Osteocyte (in vitro differentiated cells): ENCODE measurements around the gene ASTN2. TPM values are rescaled to one million over a fixed set of nuclear protein-coding genes. Genes with fewer than 3 reads are reported as not detected.

Source experiments
- DNase-seq: peaks from one replicate; pipeline ENCODE4 v3.0.0; 2021; ENCODE audit warnings: mixed read lengths; ENCODE audit not compliant: unreplicated experiment; ENCODE audit errors: extremely low spot score
- H3K27ac Mint-ChIP-seq: one replicate; pipeline ENCODE4 v1.8.0; 2021; ENCODE audit warnings: mild to moderate bottlenecking, mixed read lengths; ENCODE audit not compliant: unreplicated experiment
- H3K27me3 Mint-ChIP-seq: one replicate; pipeline ENCODE4 v1.8.0; 2021; ENCODE audit warnings: mixed read lengths; ENCODE audit not compliant: unreplicated experiment
- H3K36me3 Mint-ChIP-seq: one replicate; pipeline ENCODE4 v1.8.0; 2021; ENCODE audit warnings: mixed read lengths; ENCODE audit not compliant: unreplicated experiment
- H3K4me1 Mint-ChIP-seq: one replicate; pipeline ENCODE4 v1.8.0; 2021; ENCODE audit warnings: mixed read lengths; ENCODE audit not compliant: unreplicated experiment
- H3K4me3 Mint-ChIP-seq: one replicate; pipeline ENCODE4 v1.8.0; 2021; ENCODE audit warnings: mild to moderate bottlenecking, moderate library complexity, mixed read lengths; ENCODE audit not compliant: unreplicated experiment
- H3K9me3 Mint-ChIP-seq: one replicate; pipeline ENCODE4 v1.8.0; 2021; ENCODE audit warnings: mixed read lengths; ENCODE audit not compliant: unreplicated experiment
- CTCF ChIP-seq: fragments of 200-600 bp; sonication (generic); IDR thresholded peaks from 2 replicates; pipeline ENCODE4 v1.5.0; 2021; ENCODE audit warnings: antibody characterized with exemption, mild to moderate bottlenecking, moderate library complexity
- total RNA-seq: library from RNA; stranded (reverse); gene quantifications from 2 replicates; pipeline ENCODE4 v1.2.1, GENCODE V29; 2021

Gene ASTN2
- total RNA-seq, 1 donor from 2014 or later = 2.3 TPM

DNA sequence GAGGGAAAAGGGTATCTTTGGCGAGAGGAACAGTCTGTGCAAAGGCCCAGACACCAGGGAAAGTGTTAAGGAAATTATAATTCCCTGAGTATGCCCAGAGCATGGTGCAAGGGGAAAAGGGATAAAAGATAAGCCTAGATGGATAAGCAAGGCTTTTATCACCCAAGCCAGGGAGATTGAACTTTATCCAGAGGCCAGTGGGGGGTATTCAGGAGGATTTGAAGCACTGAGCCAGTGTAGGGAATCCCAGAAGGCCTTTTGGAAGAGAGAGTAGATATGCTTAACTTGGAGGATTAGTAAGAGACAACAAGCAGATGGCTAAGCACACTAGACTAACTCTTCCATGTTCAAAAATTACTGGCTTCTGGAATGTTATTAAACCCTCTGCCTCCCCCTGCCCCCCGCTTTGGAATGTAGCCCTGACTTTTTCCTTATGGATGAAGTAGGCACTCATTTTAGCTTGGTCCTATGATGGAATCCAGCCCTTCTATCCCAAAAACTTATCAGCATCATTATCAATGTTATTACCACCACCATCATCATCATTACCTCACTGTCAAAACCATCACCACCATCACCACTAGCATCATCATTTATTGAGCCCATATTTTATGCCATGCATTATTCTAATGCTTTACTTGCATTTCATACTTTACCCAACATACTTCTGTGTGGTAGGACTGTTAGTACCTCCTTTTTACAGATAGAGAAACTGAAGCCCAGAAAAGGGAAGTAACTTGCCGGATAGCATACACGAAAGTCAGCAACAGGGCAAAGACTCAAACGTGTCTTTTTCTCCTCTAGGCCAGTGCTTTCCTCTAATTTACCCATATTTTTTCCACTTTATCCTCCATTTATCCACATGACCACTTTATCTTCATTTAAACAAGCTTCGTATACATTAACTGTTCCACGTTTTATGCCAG, 1024.3 kb downstream of the ASTN2 start:
- H3K27ac Mint-ChIP-seq = no peak overlapping the region

DNA sequence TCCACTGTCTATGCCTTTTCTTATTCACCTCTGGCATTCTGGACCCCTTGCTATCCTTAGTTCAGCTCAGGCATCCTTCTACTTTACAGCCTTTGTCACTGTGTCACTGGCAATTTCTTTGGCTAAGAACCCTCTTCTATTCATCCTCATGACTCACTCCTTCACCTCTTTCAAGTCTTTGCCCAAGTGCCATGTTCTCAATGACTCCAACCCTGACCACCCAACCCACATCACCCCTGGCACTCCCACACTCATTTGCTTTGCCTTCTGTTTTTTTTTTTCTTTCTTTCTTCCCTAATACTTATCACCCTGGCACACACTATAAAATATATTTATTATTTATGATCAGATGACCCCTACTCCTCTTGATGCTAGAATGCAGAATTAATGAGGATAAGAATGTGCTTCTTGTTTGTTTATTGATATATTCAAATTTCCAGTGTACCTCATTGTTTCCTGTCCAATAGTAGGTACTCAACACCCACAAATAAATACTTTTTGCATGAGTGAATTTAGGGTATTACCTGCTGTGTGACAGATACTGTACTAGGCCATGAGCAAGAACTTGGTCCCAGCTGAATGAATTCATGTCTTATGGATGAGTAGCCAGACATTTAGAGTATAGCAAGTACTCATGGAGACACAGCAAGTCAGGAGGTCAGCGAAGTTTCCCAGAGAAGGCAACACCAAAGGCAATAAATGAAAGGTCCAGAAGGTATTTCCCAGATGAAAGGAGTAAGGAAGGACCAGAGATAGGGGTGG, 1025.1 kb downstream of the ASTN2 start:
- TF ChIP-seq CTCF = no peak
- no peaks in the 10 kb centered on the region for H3K27me3 Mint-ChIP-seq
- H3K36me3 Mint-ChIP-seq = peaks cover 83% of the 10 kb centered on the region
- DNase-seq = no peak
- H3K4me1 Mint-ChIP-seq = peaks cover 15% of the 10 kb centered on the region
- H3K9me3 Mint-ChIP-seq = no peaks in the 10 kb centered on the region
- no peak overlapping the region for H3K27ac Mint-ChIP-seq
- no peak overlapping the region for H3K4me3 Mint-ChIP-seq

More for the DNA sequence above, 1024.3 kb downstream of the ASTN2 start:
- no peak for DNase-seq
- Mint-ChIP-seq H3K9me3 (no peaks in the 10 kb centered on the region), H3K36me3 (peaks cover 87% of the 10 kb centered on the region), H3K4me1 (peaks cover 15% of the 10 kb centered on the region), H3K4me3 (no peak overlapping the region), H3K27me3 (no peaks in the 10 kb centered on the region)
- TF ChIP-seq CTCF = no peak

DNA sequence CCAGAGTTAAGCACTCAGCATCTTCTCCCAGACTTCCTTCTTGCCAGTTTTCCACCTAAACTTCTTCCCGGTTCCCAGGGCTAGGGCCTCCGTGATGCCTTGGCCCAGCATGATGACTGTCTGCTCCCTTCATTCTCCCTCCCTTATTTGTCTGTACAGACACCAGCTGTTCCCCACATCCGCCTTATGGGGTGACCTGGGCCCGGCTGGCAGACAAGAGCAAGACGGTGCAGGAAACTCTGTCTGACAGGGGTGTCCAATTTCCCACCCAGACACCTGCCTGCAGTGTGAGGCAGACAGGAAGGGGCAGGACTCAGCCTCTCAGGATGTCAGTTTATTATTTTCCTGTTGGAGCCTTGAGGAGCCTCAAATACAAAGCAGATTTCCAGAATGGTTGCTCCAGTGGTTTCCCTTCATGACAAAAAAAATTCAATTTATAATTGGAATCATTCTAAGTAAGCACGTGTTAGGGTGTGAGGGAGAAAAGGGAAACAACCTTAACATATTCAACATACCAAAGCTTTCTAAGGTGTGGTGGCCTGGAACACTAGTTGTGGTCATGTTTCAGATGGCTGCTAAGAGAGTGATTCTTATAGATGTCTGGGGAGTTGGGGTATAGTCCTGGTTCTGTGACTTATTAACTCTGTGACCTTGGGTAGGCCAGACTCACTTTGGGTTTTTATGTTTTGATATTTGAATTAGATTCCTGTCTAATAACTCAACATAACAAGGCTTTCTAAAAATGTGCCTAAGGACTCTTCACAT, 1026.7 kb downstream of the ASTN2 start:
- no peak for TF ChIP-seq CTCF
- H3K27ac Mint-ChIP-seq = peak overlapping the region; percentile 39
- H3K36me3 Mint-ChIP-seq = peaks cover 78% of the 10 kb centered on the region
- no peak for DNase-seq
- H3K27me3 Mint-ChIP-seq = no peaks in the 10 kb centered on the region
- H3K4me3 Mint-ChIP-seq = no peak overlapping the region
- H3K4me1 Mint-ChIP-seq = peaks cover 21% of the 10 kb centered on the region
- no peaks in the 10 kb centered on the region for H3K9me3 Mint-ChIP-seq

DNA sequence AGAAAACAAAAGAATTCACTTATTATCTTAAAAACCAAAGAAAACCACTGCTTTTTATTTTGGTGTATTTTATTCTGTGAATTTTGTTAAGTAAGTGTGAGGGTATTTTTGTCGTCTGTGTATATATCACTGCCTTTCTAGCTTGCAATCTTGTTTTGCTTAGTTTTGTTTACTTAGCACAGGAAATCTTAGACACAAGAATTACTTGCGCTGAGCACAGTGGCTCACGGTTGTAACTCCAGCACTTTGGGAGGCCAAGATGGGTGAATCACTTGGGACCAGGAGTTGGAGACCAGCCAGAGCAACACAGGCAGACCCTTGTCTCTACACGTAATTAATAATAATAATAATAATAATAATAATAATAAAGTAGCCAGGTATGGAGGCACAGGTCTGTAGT, 1030.9 kb downstream of the ASTN2 start:
- no peak for DNase-seq
- no peak for TF ChIP-seq CTCF
- Mint-ChIP-seq H3K9me3 (no peaks in the 10 kb centered on the region), H3K27ac (no peak overlapping the region), H3K36me3 (peaks cover 80% of the 10 kb centered on the region), H3K27me3 (no peaks in the 10 kb centered on the region), H3K4me1 (peaks cover 37% of the 10 kb centered on the region), H3K4me3 (no peak overlapping the region)
